HG02840 (cell line): Measurements from ENCODE around the gene PLCB1.
"Not testable (repeated sequence)": the region's sequence is repeated elsewhere in the genome, so short reads cannot be mapped to it uniquely, and the experiment has no call there.

ENCODE experiments used
- ATAC-seq: cut with Tn5 transposase; IDR thresholded peaks from one replicate; pipeline ENCODE4 v1.9.1; 2021; ENCODE audit warnings: mild to moderate bottlenecking, moderate library complexity, moderate number of reproducible peaks; ENCODE audit not compliant: unreplicated experiment, low FRiP score

PLCB1 gene

DNA sequence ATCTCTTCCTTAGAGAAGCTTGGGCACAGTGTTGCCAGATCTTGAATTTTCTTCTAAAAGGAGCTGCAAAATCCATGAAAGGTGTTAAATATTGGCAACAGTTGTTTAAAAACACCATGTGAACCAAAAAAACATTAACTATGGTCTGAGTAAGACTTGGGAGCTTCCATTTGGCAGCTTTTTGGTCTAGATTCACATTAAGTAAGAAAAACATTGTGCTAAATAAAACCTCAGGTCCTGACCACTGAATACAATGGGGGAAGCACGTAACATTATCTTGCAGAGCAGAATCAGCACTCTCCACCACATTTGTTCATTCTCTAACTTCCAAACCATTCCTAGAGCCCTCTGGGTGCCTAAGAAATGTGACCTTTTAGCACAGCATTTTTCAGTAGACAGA is 499.2 kb downstream of the PLCB1 start:
- ATAC-seq = no peak

DNA sequence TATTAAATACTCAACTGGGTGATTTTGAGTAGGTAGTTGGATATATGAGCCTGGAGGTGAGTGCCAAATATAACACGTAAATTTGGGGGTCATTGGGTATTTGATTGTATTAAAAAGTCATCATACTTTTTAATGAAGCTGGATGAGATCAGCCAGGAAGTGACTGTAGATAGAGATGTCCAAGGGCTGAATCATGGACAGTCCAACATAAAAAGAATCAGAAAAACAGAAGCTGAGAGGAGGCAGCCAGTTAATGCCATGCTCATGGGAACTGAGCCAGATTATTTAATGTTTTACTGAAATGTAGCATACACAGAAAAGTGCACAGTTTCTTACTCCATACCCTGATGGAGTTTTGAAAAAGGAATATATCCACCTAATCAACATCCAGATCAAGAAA is 501.3 kb downstream of the PLCB1 start:
- ATAC-seq = no peak

GRCh38 chr20:8635048-8635572 is 503.0 kb downstream of the PLCB1 start:
- no peak for ATAC-seq

GRCh38 chr20:8635837-8636236 is 503.8 kb downstream of the PLCB1 start:
- no peak for ATAC-seq

GRCh38 chr20:8639112-8639778 is 507.2 kb downstream of the PLCB1 start:
- no peak for ATAC-seq

DNA sequence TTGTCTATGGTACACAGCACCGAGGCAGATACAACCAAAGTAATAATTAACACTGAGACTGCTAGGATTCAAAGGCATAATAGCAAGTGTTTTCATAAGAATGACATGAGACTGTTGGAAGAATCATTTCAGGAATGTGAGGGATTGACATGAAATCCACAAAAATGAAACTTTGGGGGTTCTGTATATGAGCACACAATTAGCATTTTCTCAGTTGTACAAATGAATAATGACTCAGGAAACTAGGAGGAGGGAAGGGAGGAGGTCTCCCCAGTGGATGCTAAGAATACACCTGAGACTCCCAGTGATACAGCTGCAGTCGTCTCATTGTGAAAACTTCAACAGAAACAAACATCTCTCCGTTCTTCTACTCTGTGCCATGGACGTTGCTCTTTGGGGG is 508.4 kb downstream of the PLCB1 start:
- no peak for ATAC-seq

DNA sequence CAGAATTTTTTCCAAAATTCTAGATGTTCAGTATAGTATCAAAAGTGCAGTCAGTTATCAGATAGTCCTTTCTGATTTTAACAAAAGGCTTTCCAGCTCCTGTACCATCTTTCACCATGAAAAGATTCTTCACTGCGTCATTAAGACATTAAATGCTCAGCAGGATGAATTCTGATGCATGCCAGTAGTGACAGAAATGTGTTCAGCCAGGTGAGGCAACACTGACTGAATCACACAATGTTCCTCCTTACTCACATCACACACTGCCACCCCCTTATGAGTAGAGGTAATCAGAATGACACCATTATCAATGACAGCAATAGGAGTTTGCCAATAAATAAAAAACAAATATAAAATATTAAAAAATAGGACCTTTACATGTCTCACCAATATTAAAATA is 510.2 kb downstream of the PLCB1 start:
- no peak for ATAC-seq

- not testable (repeated sequence) for ATAC-seq
Observed at GRCh38 chr20:8644468-8644867, 512.4 kb downstream of the PLCB1 start.

- ATAC-seq = no peak
Observed at GRCh38 chr20:8645326-8645725, 513.3 kb downstream of the PLCB1 start.

DNA sequence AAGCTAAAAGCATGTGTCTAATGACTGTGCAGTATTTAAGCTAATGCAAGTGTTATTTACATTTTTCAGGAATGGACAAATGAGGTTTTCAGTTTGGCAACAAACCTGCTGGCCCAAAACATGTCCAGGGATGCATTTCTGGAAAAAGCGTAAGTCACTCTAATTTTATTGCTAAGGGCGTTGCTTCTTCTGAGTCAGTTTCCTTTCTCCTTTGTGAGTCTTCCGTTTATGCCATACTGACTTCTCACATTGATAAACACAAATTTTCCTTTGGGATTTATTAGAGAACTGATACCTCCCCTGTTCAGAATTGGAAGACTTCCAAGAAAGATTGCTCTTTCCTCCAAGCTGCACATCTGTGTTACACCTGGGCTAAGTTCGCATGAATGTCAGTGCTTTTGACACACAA is 514.0 kb downstream of the PLCB1 start:
- no peak for ATAC-seq

GRCh38 chr20:8646716-8647115 is 514.6 kb downstream of the PLCB1 start:
- no peak for ATAC-seq

DNA sequence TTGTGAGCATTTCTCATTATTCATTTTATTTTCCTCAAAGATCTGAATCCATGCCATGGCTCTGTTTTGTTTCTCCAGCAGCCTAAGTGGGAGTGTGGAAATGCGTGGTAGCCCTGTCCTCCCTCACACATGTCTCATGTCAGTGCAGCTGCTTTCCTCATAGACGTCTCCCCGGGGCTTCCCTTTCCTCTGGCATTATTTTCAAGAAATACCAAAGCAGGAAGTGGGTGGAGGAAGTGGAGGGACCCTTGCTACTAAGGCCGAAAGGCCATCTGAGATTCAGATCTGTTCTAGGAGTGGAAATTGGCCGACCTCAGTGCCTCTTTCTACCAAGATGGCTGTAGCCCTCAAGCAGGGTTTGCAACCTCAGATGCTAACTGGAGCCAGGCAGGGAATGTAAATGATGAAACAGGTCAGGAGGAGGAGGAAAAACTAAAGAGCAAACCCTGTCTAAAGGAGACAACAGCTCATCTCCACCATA is 515.9 kb downstream of the PLCB1 start:
- ATAC-seq = no peak

GRCh38 chr20:8648466-8648865 is 516.4 kb downstream of the PLCB1 start:
- ATAC-seq = no peak

DNA sequence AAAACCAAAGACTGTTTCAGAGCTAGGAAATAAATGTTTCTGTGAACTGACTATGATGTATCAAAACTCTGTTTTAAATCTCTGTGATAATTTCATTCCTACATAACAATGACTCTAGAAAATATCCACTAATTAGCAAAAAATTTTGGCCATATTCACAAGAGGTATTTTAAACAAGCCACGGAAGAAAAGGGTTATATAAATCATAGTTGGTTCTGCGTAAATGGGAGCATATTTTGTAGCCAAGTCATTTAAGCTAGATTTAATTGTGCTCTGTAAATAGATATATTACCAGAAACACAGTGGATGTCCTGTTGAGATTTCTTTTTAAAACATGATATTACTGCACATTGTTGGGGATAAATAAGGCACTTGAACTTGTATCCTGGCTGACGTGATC is 520.3 kb downstream of the PLCB1 start:
- ATAC-seq = no peak

GRCh38 chr20:8654486-8654885 is 522.4 kb downstream of the PLCB1 start:
- ATAC-seq = no peak

DNA sequence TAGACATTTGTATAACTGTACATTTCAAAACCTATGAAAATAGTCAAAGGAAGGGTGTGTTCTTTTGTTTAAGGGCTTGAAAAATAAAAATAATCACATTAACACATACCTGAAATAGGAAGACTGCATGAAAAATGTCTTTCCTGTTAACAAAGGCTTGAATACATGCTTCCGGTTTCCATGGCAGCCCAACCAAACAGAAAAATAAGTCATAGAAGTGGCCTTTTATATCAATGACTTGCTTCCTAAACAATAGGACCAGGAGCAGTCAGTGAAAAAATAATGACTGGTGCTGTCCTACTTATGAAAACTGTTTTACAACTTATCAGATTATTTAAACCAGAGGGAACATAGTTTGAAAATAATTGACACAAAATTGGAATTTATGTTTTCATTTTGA is 524.3 kb downstream of the PLCB1 start:
- ATAC-seq = no peak

DNA sequence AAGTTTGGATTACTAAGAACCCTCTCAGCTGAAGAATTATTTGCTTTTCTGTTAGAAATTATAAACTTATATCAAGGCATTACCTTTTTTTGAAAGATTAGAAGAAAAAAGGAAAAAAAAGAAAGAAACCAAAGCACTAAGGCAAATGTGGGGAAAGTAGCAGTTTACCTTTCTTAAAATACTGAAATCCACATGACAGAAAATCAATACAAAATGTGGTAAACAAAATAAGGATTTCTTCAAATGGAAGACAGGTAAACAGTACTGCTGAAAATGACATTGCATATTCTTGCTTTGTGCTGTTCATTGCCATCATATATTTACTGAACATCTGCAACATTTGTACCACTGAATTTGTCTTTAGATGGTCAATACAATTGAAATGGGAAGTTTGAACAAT is 525.6 kb downstream of the PLCB1 start:
- ATAC-seq = no peak

- no peak for ATAC-seq
Observed at GRCh38 chr20:8658103-8658502, 526.0 kb downstream of the PLCB1 start.

DNA sequence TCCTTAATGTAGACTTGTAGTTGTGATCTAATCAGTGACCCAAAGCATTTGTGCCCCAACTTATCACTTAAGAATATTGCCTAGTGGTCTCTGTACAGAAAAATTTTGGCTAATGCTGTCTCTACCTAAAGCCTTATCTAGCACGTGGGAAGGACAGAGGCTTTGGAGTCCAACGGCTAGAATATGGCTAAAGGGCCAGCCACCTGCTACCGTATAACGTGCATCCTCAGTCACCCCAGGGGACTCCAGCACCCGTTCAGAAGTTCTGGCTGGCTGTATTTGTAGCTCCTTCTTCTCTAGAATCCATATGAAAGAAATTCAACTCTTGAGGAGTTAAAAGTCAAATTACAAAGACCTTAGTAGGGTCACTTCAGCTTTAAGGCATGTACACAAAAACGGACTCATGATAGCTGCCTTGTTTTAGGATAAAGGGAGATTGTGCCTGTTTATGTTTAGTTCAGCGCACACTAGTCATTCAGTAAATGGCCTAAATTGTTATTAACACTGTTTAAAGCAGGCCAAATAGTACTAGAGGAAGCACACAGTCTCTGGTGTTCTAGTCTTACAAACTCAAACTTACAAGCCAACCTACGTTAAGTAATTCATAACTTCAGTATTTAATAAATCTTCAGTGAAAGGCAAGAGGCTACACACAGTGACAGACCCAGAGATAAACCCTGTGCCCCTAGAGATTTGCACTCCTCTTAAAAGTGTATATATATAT is 529.3 kb downstream of the PLCB1 start:
- ATAC-seq = no peak

DNA sequence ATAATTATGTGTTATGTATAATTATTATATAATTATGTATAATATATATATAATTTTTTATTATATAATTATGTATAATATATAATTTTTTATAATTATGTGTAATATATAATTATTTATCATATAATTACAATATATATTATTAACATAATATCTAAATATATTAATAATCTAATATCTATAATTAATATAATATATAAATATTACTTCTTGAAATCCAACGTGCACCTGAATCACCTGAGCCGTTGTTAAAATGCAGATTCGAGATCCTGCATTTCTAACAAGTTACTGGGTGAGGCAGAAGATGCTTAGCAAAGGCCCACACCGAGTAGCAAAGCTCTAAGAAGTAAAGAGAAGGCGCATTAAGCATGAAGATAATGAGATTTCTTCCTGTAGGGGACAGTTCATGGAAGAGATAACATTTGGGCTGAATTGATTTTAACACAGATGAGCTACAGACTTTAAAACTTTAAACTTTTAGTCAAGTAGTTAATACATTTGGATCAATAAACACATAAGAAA is 530.4 kb downstream of the PLCB1 start:
- no peak for ATAC-seq

DNA sequence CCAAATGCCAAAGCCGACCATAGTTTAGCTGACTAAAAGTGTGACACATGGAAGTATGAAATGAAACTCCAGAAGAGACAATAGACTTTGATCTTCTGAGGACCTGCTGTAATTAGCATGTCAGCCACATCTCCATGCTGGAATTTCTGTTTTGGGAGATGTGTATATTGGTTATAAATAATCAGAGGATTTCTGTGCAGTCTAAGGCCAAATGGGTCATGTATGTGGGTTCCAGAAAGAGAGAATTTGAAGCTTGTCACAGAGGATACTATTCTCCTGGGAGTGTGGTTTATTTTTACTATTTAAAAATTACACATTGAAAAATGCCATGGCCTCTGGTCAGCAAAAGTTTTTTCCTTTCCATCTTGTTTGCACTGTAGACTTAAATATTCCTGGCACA is 531.4 kb downstream of the PLCB1 start:
- no peak for ATAC-seq

GRCh38 chr20:8664778-8665177 is 532.7 kb downstream of the PLCB1 start:
- ATAC-seq = no peak
